Stimulated activated CD8-positive, alpha-beta memory T cell treated with anti-CD3 and anti-CD28 coated beads, Interleukin-15, amount 100 ng/mL, for 4 hours (primary cell): Measurements from ENCODE around the gene MYL12A.

Experiments
- DNase-seq, 2 donors: peaks; one replicate each; pipeline ENCODE4 v3.0.0-alpha.2; 2020; ENCODE audit warnings: low read depth in 2 of 2

Gene MYL12A

GRCh38 chr18:3224223-3224622 is 23.4 kb upstream of the MYL12A start:
- no peak for DNase-seq

GRCh38 chr18:3225588-3225987 is 22.0 kb upstream of the MYL12A start:
- DNase-seq = no peak

DNA sequence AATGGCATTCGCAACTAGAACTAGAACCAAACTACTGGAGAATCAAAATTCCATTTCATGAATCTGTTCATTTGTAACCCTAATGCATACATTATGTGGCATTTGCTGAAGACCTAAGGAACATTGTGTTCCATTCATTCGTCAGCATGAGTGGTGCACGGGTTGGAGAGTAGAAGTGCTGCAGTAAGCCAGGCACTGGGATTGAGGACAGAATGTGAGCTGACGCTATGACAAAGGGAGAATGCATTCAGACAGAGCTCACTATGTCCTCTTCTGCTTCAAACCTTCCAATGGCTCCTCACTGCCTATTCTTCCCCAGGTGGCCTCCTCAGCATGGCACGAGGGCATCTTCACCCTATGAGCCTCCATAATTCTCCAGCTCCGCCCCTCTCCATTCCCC is 21.6 kb upstream of the MYL12A start:
- DNase-seq = no peak

GRCh38 chr18:3230401-3231334 is 16.9 kb upstream of the MYL12A start:
- DNase-seq = no peak

DNA sequence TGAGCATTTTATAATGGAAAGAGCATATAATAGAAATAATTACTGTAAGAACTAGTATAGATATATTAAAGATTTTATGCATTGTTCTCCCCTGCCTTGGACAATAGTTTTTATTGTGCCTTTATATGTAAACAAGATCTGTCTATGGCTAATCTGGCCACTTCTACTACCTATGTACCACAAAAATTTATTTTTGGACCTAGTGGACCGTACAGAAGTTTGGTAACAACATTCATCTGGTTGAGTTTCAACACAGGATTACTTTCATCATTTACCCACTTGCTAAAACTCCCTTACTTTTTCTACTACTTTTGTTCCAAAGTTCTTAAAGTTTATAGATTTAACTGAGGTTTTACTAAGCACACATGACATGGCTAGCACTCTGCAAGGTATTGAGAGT is 14.6 kb upstream of the MYL12A start:
- DNase-seq = no peak

- DNase-seq = no peak
These were observed 14.0 kb upstream of the MYL12A start for GRCh38 chr18:3233433-3234168.

- no peak for DNase-seq
These were observed 13.1 kb upstream of the MYL12A start for GRCh38 chr18:3234457-3234856.

GRCh38 chr18:3235846-3236245 is 11.8 kb upstream of the MYL12A start:
- DNase-seq = no peak

DNA sequence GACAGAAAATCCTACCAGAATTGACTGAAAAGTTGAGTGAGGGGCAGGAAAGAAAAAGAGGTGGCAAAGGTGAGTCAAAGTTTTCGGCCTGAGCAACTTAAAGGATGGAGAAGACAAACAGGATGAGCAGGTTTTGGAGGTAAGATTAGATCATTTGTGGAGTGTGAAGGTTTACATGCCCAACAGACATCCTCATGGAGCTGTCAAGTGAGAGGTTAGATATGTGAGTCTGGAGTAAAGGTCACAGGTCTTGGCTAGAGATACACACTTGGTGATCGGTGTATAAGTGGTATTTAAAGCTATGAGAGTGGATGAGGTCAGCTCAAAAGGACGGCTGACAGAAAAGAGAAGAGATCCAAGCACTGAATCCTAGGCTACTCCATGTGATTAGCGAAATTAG is 11.1 kb upstream of the MYL12A start:
- no peak for DNase-seq

GRCh38 chr18:3238742-3239141 is 8.9 kb upstream of the MYL12A start:
- DNase-seq = no peak

DNA sequence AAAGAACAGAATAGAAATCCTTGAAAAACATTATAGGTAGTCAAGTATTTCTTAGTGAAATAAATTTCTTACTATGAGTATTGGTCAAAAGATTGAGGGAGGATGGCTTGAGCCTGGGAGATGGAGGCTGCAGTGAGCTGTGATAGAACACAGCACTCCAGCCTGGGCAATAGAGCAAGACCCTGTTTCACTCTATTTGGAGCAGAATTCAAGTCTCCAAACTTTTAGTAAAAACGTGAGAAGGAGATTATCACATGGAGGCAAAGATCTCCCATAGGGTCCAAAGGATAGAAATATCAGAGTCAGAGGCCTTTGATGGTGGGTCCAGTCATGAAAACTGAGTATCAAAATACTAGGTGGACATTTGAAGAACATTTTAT is 2.4 kb upstream of the MYL12A start:
- no peak for DNase-seq

- DNase-seq = peak; percentile 58 to 60
These were observed 1.6 kb upstream of the MYL12A start for GRCh38 chr18:3245853-3246634.

- no peak for DNase-seq
These were observed 864 bp upstream of the MYL12A start for GRCh38 chr18:3246635-3247239.

- no peak for DNase-seq
These were observed 559 bp downstream of the MYL12A start for GRCh38 chr18:3248062-3248657.

GRCh38 chr18:3248658-3249359 is 1.2 kb downstream of the MYL12A start:
- no peak for DNase-seq

DNA sequence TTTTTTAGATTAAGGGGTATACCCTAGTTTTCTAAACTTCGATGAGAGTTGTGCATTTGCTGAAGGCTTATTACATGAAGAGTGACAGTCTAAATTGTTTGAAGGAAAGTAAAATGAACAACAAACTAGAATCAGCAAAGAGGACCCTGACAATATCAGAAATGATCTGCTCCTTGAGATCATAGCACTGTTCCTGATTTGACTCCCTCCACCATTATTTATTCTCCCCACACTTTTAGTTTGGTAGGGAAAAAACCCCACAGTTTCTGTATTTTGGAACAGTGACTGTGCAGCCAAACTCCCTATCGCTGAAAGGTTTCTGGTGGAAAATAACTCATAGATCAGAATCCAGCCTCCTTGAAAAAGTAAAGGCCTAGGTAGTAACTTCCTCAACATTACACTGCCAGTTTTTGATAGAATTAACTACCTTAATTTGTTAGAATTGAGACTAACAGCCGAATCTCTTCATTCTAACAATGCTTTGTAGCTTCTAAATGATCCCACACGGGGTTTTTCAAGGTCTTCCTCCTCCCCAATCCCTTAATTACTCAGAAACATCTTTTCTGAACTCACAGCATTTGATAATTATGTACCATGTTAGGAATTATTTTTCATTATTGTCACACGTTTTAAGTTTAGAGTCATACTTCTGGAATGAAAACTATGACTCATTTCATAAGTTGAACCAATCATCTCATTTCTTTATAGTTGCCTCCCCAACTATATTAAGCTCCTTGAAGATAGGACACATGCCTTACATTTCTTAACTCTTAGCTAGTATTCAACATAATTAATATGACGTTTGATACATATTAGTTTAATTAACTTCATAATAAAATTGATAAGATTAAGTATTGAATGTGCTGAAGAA is 2.9 kb downstream of the MYL12A start:
- DNase-seq = no peak

- no peak for DNase-seq
These were observed 3.8 kb downstream of the MYL12A start for GRCh38 chr18:3251249-3251962.

- no peak for DNase-seq
These were observed 4.3 kb downstream of the MYL12A start for GRCh38 chr18:3251963-3252277.

GRCh38 chr18:3252843-3253242 is 5.2 kb downstream of the MYL12A start:
- DNase-seq = no peak
